Testis (tissue), 2 donors: ENCODE measurements around the gene VSNL1.

ENCODE experiments used
- POLR2A ChIP-seq: fragments of 450-650 bp; IDR thresholded peaks from one replicate; pipeline ENCODE4 v1.6.1; 2017; ENCODE audit warnings: antibody characterized with exemption, mild to moderate bottlenecking, moderate library complexity
- TF ChIP-seq, protein P1 (sequence below), 3 experiments: fragments of 450-650 bp in 2 of 3; fragments of 200-600 bp in 1 of 3; sonication (generic) in 1 of 3; IDR thresholded peaks; one replicate each; pipeline ENCODE4 v1.5.1; 2016 to 2019; ENCODE audit warnings: antibody characterized with exemption in 3 of 3, mild to moderate bottlenecking in 2 of 3, moderate library complexity in 1 of 3

DNA sequence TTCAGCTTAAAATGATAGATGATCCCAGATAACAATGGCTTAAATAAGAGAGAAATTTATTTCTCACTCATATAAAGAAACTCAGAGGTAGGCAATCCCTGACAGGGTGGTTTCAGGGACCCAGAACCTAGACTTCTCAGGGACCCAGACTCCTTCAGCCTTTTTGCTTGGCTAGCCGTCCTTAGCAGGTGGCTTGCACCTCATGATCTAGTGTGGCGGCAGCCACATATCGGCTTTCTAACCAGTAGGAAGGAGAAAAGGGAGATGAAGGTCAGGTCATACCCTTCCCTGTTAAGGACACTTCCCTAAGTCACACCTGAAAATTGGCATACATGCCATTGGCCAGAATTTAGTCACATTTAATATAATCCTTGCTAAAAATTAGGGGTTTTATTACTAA, 18.4 kb downstream of the VSNL1 start:
- TF ChIP-seq, protein P1, sequence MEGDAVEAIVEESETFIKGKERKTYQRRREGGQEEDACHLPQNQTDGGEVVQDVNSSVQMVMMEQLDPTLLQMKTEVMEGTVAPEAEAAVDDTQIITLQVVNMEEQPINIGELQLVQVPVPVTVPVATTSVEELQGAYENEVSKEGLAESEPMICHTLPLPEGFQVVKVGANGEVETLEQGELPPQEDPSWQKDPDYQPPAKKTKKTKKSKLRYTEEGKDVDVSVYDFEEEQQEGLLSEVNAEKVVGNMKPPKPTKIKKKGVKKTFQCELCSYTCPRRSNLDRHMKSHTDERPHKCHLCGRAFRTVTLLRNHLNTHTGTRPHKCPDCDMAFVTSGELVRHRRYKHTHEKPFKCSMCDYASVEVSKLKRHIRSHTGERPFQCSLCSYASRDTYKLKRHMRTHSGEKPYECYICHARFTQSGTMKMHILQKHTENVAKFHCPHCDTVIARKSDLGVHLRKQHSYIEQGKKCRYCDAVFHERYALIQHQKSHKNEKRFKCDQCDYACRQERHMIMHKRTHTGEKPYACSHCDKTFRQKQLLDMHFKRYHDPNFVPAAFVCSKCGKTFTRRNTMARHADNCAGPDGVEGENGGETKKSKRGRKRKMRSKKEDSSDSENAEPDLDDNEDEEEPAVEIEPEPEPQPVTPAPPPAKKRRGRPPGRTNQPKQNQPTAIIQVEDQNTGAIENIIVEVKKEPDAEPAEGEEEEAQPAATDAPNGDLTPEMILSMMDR (IDR thresholded peaks at IDR 0.05) = no peak
- no peak for TF ChIP-seq POLR2A
